Activated CD4-positive, alpha-beta T cell treated with anti-CD3 and anti-CD28 coated beads, Interleukin-2, amount 10 ng/mL, durations not matched to agents 24 days and 14 days (primary cell): ENCODE measurements around the gene ZNF442. TPM values are rescaled to one million over a fixed set of nuclear protein-coding genes. Genes with fewer than 3 reads are reported as not detected.

ENCODE experiments used
- total RNA-seq: library from RNA; stranded (reverse); gene quantifications from 2 replicates; pipeline ENCODE4 v1.2.3, GENCODE V29; 2022

Gene ZNF442
- total RNA-seq, 1 donor from 2014 or later = 0.56 TPM

Other genes with a start within 250 kb of the ZNF442 start
- gene ZNF20, start 225.3 kb downstream of the ZNF442 start, total RNA-seq = 2.0 and 2.1 TPM in 2 replicates
- gene ZNF625, start 208.9 kb downstream of the ZNF442 start, total RNA-seq = 3.0 and 3.7 TPM in 2 replicates
- gene ZNF136, start 202.6 kb downstream of the ZNF442 start, total RNA-seq = 9.4 and 10.3 TPM in 2 replicates
- 8.4 TPM in 2 replicates for gene ZNF44, start 70.8 kb downstream of the ZNF442 start, total RNA-seq
- gene ZNF563, start 32.0 kb downstream of the ZNF442 start, total RNA-seq = 2.9 and 3.0 TPM in 2 replicates
- 3.9 and 4.0 TPM in 2 replicates for gene ZNF799, start 35.6 kb upstream of the ZNF442 start, total RNA-seq
- 4.8 and 5.7 TPM in 2 replicates for gene ZNF443, start 75.3 kb upstream of the ZNF442 start, total RNA-seq
- gene ZNF709, start 119.1 kb upstream of the ZNF442 start, total RNA-seq = 1.3 and 1.5 TPM in 2 replicates
- 5.6 and 7.0 TPM in 2 replicates for gene ZNF564, start 185.8 kb upstream of the ZNF442 start, total RNA-seq
- gene ZNF490, start 245.1 kb upstream of the ZNF442 start, total RNA-seq = 8.7 and 9.0 TPM in 2 replicates
- 22.3 and 26.6 TPM in 2 replicates for gene ZNF791, start 245.2 kb upstream of the ZNF442 start, total RNA-seq